Kidney epithelial cell (primary cell): ENCODE data around the gene ZNF519. TPM values are rescaled to one million over a fixed set of nuclear protein-coding genes. Genes with fewer than 3 reads are reported as not detected.
A peak's percentile ranks its signal among the peaks of the same experiment; 100 is the strongest.
"Not testable (repeated sequence)": the region's sequence is repeated elsewhere in the genome, so short reads cannot be mapped to it uniquely, and the experiment has no call there.

ENCODE experiments used
- DNase-seq: peaks from one replicate; pipeline ENCODE4 v3.0.0-alpha.2; 2010; ENCODE audit warnings: low read depth
- H3K27me3 ChIP-seq: 2 replicates; pipeline ENCODE4 v1.6.0; 2011; ENCODE audit warnings: low read length; ENCODE audit not compliant: control insufficient read depth, insufficient read depth
- H3K36me3 ChIP-seq: 2 replicates; pipeline ENCODE4 v1.5.1; 2011; ENCODE audit warnings: low read length; ENCODE audit not compliant: control insufficient read depth, insufficient read depth
- H3K4me3 ChIP-seq: 2 replicates; pipeline ENCODE4 v1.5.1; 2011; ENCODE audit warnings: low read depth, mild to moderate bottlenecking, control low read depth, low read length
- CTCF ChIP-seq: IDR thresholded peaks from 2 replicates; pipeline ENCODE4 v1.5.1; 2011; ENCODE audit warnings: mild to moderate bottlenecking, moderate library complexity, low read length, control low read depth, inconsistent platforms; ENCODE audit not compliant: insufficient read depth, poor library complexity, severe bottlenecking
- total RNA-seq: library from RNA; depleted of rRNA; stranded (reverse); fragments of >200 nt; gene quantifications from 2 replicates; pipeline ENCODE4 v1.2.3, GENCODE V29; 2015

ZNF519 gene
- total RNA-seq, 1 donor from 2014 or later: 3.9 TPM

- TF ChIP-seq CTCF: no peak
- Histone ChIP-seq H3K4me3 (no peak overlapping the region), H3K36me3 (no peaks in the 10 kb centered on the region), H3K27me3 (no peaks in the 10 kb centered on the region)
- no peak for DNase-seq
Observed at GRCh38 chr18:14144628-14144895, 12.3 kb upstream of the ZNF519 start.

DNA sequence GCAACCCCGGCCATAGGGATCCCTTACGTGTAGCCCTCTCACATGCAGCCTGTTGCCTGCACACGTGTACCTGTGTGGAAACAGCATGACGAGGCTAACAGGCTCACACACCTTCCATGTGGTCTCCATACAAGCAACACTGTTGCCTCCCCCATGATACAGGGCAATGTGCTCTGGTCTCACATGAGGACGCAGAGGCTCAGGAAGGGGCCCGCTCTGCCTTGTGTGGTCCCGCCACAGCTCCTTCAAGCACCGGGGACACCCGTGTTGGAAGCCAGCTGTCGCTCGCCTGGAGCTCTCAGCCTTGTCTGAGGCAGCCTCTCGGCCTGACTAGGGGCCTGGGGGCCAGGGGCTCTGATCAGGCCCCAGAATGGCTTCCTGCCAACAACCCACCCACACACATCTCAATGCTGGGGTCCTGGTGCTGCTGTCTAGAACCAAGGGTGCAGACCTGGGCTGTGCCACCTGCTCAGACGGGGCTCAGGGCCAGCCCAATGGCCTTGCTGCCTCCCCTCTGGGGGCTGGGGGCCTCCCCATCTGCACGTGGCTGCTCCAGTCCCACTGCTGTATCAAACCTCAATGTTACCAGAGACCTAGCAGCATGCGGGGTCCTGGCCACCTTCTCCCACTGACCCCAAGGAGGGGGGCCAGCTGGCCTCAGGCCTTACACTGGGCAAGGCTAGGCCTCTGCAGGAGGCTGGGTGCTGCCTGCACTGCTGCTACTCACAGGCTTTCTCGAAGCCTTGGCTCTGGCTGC is 11.8 kb upstream of the ZNF519 start:
- H3K36me3 ChIP-seq, H3K27me3 ChIP-seq, H3K4me3 ChIP-seq, DNase-seq: not testable (repeated sequence)

DNA sequence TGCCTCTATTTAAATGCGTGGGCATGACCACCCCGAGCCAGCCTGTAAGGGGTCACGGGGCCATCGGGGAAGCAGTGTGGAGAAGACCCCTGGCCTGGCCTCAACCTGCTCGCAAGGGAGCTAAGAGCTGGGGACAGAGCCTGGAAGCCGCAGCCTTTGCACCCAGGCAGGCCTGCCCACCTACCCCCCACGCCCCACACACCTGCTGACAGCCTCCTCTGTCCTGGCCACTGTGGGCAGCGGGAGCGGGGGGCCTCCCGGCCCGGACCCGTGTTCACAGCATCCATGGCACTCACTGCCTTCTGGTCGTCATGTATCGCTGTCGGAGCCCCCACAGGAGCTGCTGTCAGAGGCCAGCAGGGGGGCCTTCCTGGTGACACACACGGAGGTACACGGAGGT is 11.2 kb upstream of the ZNF519 start:
- not testable (repeated sequence) for H3K27me3 ChIP-seq, H3K4me3 ChIP-seq, DNase-seq, H3K36me3 ChIP-seq

GRCh38 chr18:14142177-14142576 is 9.9 kb upstream of the ZNF519 start:
- not testable (repeated sequence) for H3K36me3 ChIP-seq, DNase-seq, H3K27me3 ChIP-seq, H3K4me3 ChIP-seq

- H3K27me3 ChIP-seq, H3K36me3 ChIP-seq, H3K4me3 ChIP-seq, DNase-seq: not testable (repeated sequence)
Observed at GRCh38 chr18:14139583-14139982, 7.3 kb upstream of the ZNF519 start.

GRCh38 chr18:14137971-14138370 is 5.7 kb upstream of the ZNF519 start:
- not testable (repeated sequence) for DNase-seq, H3K4me3 ChIP-seq, H3K27me3 ChIP-seq, H3K36me3 ChIP-seq

DNA sequence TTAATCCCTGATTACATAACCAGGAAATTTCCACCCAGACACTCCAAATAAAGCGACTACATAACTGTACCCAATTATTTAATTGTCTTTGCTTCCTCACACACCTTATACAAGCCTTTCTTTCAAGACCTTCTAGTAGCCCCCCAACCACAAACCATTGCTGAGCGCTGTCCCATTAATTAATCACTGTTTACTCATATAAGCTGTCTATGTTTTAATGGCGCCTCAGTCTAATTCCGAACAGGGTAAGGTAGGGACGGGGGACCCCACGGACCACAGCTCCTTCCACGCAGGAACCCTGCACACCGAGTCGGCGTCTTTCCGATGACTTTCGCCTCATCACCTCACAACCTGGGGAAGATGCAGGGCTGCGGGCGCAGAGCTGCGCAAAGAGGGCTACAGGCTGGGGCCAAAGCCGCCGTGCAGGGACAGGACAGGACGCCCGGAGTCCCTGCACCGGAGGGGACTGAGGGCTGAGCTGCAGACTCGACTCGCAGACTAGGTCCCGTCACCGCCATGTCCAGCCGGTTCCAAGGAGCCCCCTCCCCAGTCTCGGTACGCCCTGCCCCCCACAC is 452 bp downstream of the ZNF519 start:
- DNase-seq, H3K27me3 ChIP-seq, H3K36me3 ChIP-seq: not testable (repeated sequence)
- H3K4me3 ChIP-seq: peak overlapping the region; percentile 81

- not testable (repeated sequence) for H3K4me3 ChIP-seq, H3K36me3 ChIP-seq, H3K27me3 ChIP-seq, DNase-seq
Observed at GRCh38 chr18:14130804-14131203, 1.4 kb downstream of the ZNF519 start.

DNA sequence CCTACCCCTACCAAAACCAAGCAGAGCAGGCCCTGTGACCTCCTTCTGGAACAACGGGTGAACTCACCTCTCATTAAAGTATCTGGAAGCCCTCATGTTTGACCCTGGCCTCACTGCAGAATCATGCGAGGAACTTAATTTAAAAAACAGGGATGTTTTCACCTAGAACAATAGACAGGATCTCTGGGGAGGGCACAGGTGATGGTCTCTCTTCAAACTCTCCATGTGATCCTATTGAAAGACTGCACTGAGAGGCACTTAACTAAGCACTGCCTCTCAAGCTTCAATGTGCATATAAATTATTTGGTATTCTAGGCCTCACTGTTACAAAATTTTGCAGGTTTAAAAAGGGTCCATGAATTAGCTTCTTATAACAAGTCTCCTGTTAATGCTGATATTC is 7.5 kb downstream of the ZNF519 start:
- no peak for TF ChIP-seq CTCF
- H3K27me3 ChIP-seq: no peaks in the 10 kb centered on the region
- no peak for DNase-seq
- no peaks in the 10 kb centered on the region for H3K36me3 ChIP-seq
- H3K4me3 ChIP-seq: no peak overlapping the region
